ENCODE measurements around the gene AP3D1. TPM values are rescaled to one million over a fixed set of nuclear protein-coding genes. Genes with fewer than 3 reads are reported as not detected.

Gene AP3D1
- total and polyA plus RNA-seq, 9 of the 15 experiments (the other 6 are each of a cell fraction or from before 2014, with no cell fraction given) = 1.2 to 86.1 (median 35.9) TPM

GRCh38 chr19:2061495-2062388, 89.6 kb downstream of the AP3D1 start (continued):
- TF ChIP-seq POLR2AphosphoS5 (IDR thresholded peaks at IDR 0.05; ENCODE audit: control insufficient read depth, insufficient read depth, low read depth, low read length) (peak; percentile 62; the same call in 1 of the 2 replicates), NFE2 (IDR thresholded peaks at IDR 0.05; ENCODE audit: low read depth) (no peak), CHCHD3 (CRISPR knock-in tag; IDR thresholded peaks at IDR 0.05) (peak; percentile 79; the same call in 1 of the 2 replicates), FOXJ2 (tag; IDR thresholded peaks at IDR 0.05) (no peak; the same call in 1 of the 2 replicates), CC2D1A (IDR thresholded peaks at IDR 0.05) (peak; percentile 41; the same call in 1 of the 2 replicates), SP2 (IDR thresholded peaks at IDR 0.05; ENCODE audit: extremely low read depth, low read depth, low read length, poor library complexity, severe bottlenecking) (no peak), HCFC1 (IDR thresholded peaks at IDR 0.05; ENCODE audit: low read depth, low read length) (no peak; the same call in 1 of the 2 replicates), RAD21 (CRISPR knock-in tag; conservative IDR thresholded peaks at IDR 0.05 in 1 of 2, IDR thresholded peaks at IDR 0.05 in 1 of 2) (peak; percentile 46 to 65), ZNF655 (CRISPR knock-in tag; IDR thresholded peaks at IDR 0.05) (no peak), ZC3H11A (IDR thresholded peaks at IDR 0.05; ENCODE audit: low read depth, low read length) (no peak), ZNF384 (IDR thresholded peaks at IDR 0.05; ENCODE audit: low read depth, low read length) (no peak), THAP12 (CRISPR knock-in tag; IDR thresholded peaks at IDR 0.05) (peak; percentile 53; the same call in 1 of the 2 replicates), SP1 (CRISPR knock-in tag; IDR thresholded peaks at IDR 0.05) (peak; percentile 77), ZZZ3 (IDR thresholded peaks at IDR 0.05) (no peak), PRDM10 (IDR thresholded peaks at IDR 0.05; ENCODE audit: partially characterized antibody) (no peak), HDGF (IDR thresholded peaks at IDR 0.05) (no peak), ESRRB (CRISPR knock-in tag; IDR thresholded peaks at IDR 0.05; ENCODE audit: borderline replicate concordance) (no peak), ZKSCAN8 (CRISPR knock-in tag; IDR thresholded peaks at IDR 0.05) (peak; percentile 85; the same call in 1 of the 2 replicates), PYGO2 (tag; IDR thresholded peaks at IDR 0.05) (no peak), MCM2 (IDR thresholded peaks at IDR 0.05; ENCODE audit: low read depth) (no peak), CAMTA2 (CRISPR knock-in tag; conservative IDR thresholded peaks at IDR 0.05) (no peak)
